ENCODE measurements around the gene GLYAT.

- no peak for TF ChIP-seq CTCF (IDR thresholded peaks at IDR 0.05)
- TF ChIP-seq ZFX (IDR thresholded peaks at IDR 0.05; ENCODE audit: borderline replicate concordance), result no peak
Measured at GRCh38 chr11:58742140-58742539, 10.4 kb upstream of the GLYAT start.
